NCI-H446 treated with DMSO at 0.1 percent for 48 hours (cell line): ENCODE data around the gene KLHL5.
"Not testable (repeated sequence)": the region's sequence is repeated elsewhere in the genome, so short reads cannot be mapped to it uniquely, and the experiment has no call there.

Experiments
- DNase-seq: peaks from one replicate; lab custom pipeline; 2025; lab: John Stamatoyannopoulos, UW

The KLHL5 gene

DNA sequence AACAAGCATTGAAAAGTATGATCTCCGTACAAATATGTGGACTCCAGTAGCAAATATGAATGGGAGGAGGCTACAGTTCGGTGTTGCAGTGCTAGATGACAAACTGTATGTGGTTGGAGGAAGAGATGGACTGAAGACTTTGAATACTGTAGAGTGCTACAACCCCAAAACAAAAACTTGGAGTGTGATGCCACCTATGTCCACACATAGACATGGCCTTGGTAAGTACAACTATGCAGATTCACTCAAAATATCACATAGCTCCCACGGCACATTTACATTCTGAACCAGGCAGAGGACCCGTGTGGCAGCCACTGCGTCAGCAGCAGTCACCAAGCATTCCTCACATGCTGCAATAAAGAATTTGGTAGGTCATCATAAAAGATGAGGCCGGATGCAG lies 41.3 kb downstream of the KLHL5 start:
- no peak for DNase-seq

DNA sequence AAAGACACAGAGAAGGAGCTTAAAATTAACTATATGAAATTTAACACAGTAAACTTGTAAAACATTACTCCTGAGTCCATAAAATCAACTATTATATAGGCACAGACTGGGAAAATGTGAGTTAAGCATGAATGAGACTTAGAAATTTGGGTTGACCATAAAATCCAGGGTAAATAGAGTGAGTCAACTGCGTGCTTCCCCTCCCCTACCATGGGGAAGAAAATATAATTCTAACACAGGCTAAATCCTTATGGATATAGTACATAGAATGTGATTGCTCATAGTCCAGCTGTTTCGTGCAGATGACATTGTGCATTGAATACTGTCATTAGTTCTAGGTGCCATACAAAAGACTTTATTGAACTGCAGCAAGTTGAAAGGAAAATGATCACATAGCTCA lies 42.2 kb downstream of the KLHL5 start:
- DNase-seq: no peak

GRCh38 chr4:39106011-39106410 lies 44.0 kb downstream of the KLHL5 start:
- no peak for DNase-seq

GRCh38 chr4:39114436-39114835 lies 52.4 kb downstream of the KLHL5 start:
- DNase-seq: no peak

- DNase-seq: no peak
Measured at GRCh38 chr4:39118034-39118658, 56.1 kb downstream of the KLHL5 start.

DNA sequence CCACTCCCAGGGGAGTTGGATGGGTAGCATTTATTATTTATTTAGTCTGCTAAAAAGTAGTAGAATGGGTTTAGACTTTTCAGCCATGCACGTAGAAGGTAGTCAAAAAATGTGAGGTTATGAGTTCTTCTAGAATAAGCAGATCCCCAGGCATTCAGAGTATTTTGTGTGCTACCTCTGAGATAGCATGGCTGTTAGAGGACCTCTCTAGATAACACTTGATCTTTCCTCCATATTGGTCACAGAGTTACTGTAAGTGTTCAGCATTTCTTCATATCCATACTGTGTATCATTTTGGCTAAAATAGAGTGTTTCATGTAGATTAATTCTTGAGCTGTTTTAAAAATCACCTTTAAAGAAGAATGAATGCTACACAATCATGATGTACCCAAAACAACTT lies 58.4 kb downstream of the KLHL5 start:
- no peak for DNase-seq

GRCh38 chr4:39124885-39125599 lies 63.0 kb downstream of the KLHL5 start:
- DNase-seq: no peak

- no peak for DNase-seq
Measured at GRCh38 chr4:39125600-39125985, 63.6 kb downstream of the KLHL5 start.

DNA sequence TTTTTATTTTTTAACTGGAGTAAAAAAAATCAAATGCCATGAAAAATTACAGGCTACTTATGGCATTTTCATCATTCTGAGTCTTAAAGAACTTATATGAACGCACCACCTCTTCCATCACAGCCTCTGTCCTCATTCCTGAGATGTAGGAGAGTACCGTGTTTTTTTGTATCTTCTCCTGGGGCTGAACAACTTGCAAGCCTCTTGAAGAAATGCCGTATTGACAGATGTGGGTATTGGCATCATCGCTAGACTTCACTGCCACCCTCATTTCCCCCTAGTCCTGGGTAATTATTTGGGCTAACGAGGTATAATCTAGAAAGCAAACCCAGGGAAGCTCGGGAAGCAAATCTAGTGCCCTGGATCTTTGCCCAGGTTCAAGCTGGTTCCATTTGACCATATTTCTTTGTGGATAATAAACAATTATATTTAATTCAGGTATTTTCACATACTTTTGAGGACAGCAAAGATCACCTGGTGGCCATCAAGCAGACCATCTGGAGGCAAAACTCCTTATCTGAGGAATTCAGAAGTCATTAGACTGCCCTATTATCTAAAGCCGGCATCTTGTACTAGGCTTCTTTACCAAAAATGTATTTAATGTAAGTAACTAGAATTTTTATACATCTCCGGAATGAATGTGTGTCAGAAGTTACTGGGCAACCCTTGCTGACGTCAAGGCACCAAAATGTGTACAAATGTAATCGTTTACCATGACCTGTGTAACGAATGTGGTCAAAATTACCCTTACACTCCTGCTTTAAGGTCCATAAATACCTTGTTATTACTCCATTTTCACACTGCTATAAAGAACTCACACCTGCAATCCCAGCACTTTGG lies 64.4 kb downstream of the KLHL5 start:
- no peak for DNase-seq

GRCh38 chr4:39133623-39134022 lies 71.6 kb downstream of the KLHL5 start:
- DNase-seq: no peak

DNA sequence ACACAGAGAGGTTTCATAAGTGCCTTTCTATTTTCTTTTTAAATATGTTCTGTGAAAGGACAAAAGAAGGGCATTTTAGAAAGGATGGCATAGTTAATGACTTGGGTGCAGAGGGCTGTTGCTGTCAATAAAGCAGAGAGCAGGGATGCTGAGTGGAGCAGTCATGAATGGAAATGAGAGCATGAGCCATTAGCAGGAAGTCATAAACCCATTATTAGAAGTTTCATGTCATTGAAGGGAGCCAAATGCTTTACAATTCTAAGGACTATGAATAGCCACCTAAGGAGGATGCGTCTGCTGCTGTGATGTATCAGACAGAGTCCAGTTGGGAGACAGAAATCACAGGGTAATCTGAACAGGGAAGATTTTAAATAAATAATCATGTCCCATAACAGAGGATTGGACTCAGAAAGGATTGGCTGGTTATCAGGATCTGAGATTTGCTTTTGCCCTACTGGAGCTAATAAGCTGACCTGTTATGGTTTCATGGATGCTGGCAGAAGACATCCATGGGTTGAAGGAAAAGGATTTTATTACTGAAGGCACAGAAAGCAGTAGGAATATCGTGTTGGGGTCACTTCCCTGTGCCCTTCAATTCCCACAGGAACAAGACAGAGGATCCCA lies 72.8 kb downstream of the KLHL5 start:
- no peak for DNase-seq

GRCh38 chr4:39138227-39138626 lies 76.2 kb downstream of the KLHL5 start:
- not testable (repeated sequence) for DNase-seq

DNA sequence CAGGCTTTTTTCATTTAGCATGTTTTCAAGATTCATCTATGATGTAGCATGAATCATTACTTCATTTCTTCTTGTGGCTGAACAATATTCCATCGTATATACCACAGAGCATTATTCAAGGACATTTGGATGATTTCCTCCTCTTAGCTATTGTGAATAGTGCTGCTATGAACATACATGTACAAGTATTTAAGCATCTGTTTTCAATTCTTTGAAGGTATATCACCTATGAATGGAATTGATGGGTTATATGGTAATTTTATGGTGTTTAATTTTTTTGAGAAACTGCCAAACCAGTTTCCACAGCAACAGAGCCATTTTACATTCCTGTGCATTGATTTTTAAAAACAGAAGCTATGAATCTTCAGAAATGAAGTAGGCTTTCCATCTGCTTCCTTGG lies 84.2 kb downstream of the KLHL5 start:
- no peak for DNase-seq

- DNase-seq: no peak
Measured at GRCh38 chr4:39154009-39154408, 92.0 kb downstream of the KLHL5 start.

DNA sequence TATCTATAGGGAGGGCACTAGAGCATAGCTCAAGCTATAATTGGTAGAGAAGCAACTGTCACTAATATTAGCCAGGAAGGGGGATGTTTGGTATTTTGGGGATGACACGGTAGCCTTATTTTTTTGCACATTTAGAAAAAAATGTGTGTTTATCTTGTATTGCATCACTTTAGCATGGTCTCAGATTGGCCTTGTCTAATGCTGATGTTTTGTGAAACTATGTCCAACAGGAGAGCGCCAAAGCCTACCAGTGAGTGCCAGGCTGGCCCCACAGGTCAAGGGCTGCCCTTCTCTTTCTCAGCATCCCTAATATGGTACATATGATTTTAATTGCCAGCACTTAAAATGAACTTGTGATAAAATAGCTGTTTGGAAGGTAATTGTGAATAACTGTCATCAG lies 95.5 kb downstream of the KLHL5 start:
- no peak for DNase-seq

GRCh38 chr4:39166177-39166576 lies 104.1 kb downstream of the KLHL5 start:
- no peak for DNase-seq

- DNase-seq: no peak
Measured at GRCh38 chr4:39166669-39167068, 104.6 kb downstream of the KLHL5 start.

- no peak for DNase-seq
Measured at GRCh38 chr4:39169426-39169825, 107.4 kb downstream of the KLHL5 start.

- DNase-seq: no peak
Measured at GRCh38 chr4:39170301-39170700, 108.3 kb downstream of the KLHL5 start.
